SK-MEL-5 (cell line): ENCODE results near the gene DNM3. TPM values are rescaled to one million over a fixed set of nuclear protein-coding genes. Genes with fewer than 3 reads are reported as not detected.
"Not testable (repeated sequence)": the region's sequence is repeated elsewhere in the genome, so short reads cannot be mapped to it uniquely, and the experiment has no call there.

ENCODE experiments used
- DNase-seq: peaks from one replicate; pipeline ENCODE4 v3.0.0-alpha.2; 2016; ENCODE audit warnings: low read depth, low spot score
- in situ Hi-C: cut with HindIII; loops from 2 replicates; pipeline ENCODE4 v1.10.0; 2016; ENCODE audit warnings: low sequenced_read_pairs, high pct_unique_total_duplicates, low pct_unique_long_range_greater_than_20kb
- total RNA-seq: library from RNA; depleted of rRNA; stranded (reverse); fragments of >200 nt; shearing (Covaris generic); gene quantifications from 2 replicates; pipeline ENCODE4 v1.2.3, GENCODE V29; 2014

The DNM3 gene
- total RNA-seq, 1 experiment from 2014 or later = 0.79 TPM

DNA sequence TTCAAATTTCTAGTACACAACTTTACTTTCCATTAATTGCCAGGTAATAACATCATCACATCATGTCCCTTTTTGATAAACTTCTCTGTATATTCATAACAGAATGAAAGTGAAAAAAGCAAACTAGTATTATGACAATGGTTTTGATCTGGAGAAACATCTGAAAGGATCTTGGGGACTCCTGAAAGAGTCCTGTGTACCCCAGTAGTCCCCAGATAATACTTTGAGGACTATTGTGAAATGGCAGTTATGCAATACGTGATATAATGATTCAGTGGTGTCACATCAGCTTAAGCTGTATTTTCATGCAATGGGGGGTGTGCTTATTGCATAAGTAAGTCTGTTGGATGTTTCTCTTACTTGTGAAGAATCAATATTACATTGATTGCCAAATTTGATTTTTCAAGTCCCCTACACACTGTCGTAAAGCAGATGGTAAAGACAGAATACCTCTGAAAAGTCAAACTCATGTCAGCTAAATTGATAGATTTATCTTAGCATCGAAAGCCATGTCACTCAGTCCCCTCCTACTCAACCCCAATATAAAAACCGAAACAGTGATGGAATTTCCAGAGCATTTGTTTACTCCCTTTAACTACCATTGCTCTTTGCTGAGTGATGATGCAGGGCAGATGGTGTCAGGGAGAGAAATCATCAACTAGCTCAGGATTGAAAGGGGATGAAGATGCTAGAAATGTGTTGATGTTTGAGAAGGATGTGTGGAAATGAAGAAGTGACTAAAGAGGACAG lies 432.5 kb downstream of the DNM3 start:
- no peak for DNase-seq
- in situ Hi-C loops = no loop called here

- in situ Hi-C loops = no loop called here
These were observed 434.2 kb downstream of the DNM3 start for GRCh38 chr1:172275478-172275877.

DNA sequence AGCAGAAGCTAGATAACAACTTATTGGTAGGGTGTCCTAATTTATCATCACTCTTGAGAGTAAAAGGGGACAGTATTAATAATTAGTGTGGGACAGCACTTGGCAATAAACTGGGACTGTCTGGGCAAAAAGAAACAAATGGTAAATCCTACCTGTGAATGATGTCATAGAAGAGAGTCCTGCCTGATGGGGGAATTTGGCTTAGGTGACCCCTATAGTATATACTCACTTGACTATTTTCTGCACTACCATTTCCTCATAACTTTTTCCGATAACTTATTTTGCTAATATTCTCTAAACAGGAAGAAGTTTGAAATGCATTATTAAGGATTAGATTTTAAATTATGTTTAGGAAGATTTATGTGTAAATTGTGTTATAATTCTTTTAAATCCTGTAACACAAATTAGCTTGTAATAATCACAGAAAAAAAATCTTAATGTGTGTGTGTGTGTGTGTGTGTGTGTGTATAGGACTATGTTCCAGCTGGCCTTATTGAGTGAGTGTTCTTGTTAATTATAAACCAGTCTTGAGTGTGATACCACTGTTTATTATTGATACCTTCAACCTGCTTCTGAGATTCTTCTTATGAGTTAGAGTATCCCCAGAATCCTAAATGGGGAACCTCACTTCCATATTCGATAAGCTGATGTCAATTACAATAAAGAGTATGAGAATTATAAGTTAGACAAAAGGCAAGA lies 435.0 kb downstream of the DNM3 start:
- in situ Hi-C loops = no loop called here
- DNase-seq = no peak

More at GRCh38 chr1:172275478-172275877, 434.2 kb downstream of the DNM3 start:
- DNase-seq = no peak

- in situ Hi-C loops = no loop called here
- no peak for DNase-seq
These were observed 436.0 kb downstream of the DNM3 start for GRCh38 chr1:172277275-172277674.

DNA sequence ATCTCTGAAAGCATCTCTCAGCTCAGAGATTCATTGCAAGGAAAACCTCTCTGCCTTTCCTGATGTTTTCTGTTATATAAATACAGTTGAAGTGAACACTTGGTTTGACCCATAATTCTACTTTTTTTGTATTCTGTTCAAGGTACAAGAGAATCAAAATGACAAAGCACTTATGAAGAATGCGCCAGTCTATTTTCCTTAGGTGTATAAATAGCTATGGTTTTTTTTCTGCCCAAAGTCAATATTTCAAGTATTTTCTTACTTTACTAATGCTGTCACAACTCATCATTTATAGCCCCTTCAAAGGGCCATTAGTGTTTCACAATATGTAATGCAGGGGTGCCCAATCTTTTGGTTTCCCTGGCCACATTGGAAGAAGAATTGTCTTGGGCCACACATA lies 436.7 kb downstream of the DNM3 start:
- DNase-seq = no peak
- in situ Hi-C loops = no loop called here

DNA sequence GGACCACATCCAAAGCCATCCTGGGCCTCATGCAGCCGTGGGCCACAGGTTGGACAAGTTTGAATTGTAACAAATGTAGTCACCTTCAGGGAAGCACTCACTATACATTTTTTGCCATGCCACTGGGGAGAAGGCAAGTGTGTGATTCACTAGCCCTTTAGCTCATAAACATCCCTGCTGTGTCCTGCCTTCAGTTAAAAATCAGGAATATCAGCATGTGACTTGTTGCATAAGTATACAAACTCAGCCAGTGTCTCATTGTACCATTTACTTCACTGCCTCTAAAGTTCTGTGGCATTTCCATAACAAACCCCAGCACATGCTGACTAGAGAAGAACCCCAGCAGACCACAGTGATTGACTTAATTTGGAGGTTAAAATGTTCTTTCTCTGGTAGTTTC lies 437.2 kb downstream of the DNM3 start:
- DNase-seq = peak; percentile 32
- in situ Hi-C loops = no loop called here

DNA sequence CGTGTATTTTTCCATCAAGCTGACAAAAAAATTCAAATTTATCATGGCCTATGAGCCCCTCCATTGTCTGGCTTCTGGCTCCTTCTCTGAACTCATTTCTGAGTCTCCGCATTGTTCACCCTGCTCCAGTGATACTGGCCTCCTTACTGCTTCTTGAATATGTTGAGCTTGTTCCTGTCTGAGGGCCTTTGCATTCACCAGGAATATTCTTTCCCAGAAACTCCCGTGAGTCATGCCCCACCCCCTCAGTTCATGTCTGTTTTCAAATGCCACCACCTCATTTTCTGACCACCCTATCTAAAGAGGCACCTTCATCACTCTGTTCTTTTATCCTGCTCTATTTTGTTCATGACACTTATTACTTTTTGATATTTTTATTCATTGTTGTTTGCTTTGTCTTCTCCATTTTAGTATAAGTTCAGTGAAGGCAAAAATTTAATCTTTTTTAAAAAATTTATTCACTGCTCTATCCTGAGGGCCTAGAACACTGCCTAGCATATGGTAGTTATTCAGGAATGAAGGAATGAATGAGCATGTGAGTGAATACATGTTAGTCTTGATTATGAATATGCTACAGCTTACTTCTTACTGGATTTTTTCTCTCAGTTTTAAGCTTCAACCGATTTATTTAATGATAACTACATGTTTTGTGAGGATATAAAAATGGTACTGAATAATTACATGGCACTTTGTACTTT lies 438.8 kb downstream of the DNM3 start:
- no peak for DNase-seq
- in situ Hi-C loops = no loop called here

DNA sequence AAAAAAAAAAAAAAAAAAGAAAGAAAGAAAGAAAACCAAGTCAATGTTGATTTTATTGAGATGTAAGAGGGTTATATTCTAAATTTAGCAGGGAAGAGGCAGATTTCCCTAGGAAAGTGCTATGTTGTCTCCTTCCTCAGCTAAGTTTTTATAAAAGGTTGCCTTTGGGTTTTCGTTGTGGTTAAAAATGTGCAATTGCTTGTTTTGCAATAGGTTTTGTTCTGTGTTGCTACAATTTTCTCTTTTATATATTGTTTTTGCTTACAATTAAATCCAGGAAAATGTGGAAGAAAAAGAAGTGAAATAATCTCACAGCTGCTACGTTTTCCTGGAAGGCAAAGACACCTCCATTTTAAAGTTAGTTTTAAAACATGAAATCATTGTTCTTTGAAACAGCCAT lies 442.5 kb downstream of the DNM3 start:
- no peak for DNase-seq
- in situ Hi-C loops = no loop called here

- peak; percentile 9 for DNase-seq
- in situ Hi-C loops = no loop called here
These were observed 445.4 kb downstream of the DNM3 start for GRCh38 chr1:172286629-172287076.

GRCh38 chr1:172287208-172287607 lies 445.9 kb downstream of the DNM3 start:
- in situ Hi-C loops = no loop called here
- DNase-seq = no peak

DNA sequence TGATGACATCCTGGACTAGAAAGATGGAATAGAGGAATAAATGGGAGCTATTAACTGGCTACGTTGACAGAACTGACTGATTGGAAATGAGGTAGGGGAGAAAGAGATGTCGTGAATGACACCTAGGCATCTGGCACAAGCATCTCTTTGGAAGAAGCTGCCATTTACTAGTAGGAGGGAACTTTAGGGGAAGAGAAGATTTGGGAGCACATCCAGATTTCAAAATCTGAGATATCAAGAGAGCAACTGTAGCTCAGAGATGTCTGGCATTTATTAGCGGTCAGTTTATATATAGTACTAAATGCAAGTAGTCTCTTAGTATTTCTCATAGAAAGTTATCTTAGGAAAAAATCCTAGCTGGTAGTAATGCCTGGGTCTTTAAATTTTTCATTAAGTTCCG lies 447.3 kb downstream of the DNM3 start:
- in situ Hi-C loops = no loop called here
- no peak for DNase-seq

GRCh38 chr1:172289448-172289847 lies 448.1 kb downstream of the DNM3 start:
- DNase-seq = no peak
- in situ Hi-C loops = no loop called here

- DNase-seq = no peak
- in situ Hi-C loops = no loop called here
These were observed 451.5 kb downstream of the DNM3 start for GRCh38 chr1:172292840-172293239.

GRCh38 chr1:172293429-172293828 lies 452.1 kb downstream of the DNM3 start:
- in situ Hi-C loops = no loop called here
- DNase-seq = no peak

DNA sequence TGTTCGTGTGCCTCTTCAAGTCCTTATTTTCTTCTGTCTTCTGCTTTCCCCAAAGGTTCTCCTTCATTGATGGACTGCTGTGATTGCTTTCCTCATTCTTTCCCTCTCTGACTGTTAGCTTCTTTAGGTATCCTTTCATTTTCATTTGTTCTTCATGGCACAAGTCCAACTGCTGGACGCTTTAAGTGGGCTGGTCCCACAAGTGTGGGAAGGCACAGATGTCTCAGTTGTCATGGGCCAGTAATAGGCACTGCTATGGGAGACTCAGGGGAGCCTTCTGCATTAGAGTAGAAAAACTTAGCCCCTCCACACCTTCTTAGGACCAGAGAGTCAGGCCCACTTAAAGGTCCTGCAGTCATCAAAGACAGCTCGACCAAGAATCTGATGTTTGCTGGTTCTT lies 456.8 kb downstream of the DNM3 start:
- DNase-seq = no peak
- in situ Hi-C loops = no loop called here

GRCh38 chr1:172298911-172299310 lies 457.6 kb downstream of the DNM3 start:
- no peak for DNase-seq
- in situ Hi-C loops = no loop called here

DNA sequence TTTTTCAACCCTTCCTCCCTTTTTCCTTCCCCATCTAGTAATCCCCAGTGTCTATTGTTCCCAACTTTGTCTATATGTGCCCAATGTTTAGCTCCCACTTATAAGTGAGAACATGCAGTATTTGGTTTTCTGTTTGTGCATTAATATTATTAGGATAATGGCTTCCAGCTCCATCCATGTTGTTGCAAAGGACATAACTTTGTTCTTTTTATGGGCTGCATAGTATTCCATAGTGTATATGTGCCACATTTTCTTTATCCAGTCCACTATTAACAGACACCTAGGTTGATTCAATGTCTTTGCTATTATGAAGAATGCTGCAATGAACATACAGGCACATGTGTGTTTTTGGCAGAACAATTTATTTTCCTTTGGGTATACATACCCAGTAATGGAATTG lies 458.2 kb downstream of the DNM3 start:
- in situ Hi-C loops = no loop called here
- DNase-seq = no peak

- in situ Hi-C loops = not testable (repeated sequence)
These were observed 466.2 kb downstream of the DNM3 start for GRCh38 chr1:172307508-172307907.

DNA sequence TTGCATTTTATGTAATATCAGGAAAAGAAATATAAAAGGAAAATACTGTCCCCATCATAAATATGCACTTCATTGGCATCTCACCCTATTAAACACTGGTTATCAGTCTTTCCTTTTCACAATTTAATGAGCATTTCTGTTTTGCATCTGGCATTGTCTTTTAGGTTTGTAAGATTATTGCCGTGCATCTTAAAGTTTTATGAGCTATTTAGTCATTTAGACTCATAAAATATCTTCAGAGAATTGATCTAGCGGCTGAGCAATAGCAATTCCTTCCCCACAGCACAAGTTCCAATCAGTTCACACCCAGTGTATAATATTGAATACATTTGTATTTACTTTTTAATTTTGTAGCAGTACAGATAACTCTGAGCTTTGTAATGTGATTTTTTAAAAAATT lies 466.8 kb downstream of the DNM3 start:
- DNase-seq = no peak
- in situ Hi-C loops = no loop called here

More at GRCh38 chr1:172307508-172307907, 466.2 kb downstream of the DNM3 start:
- DNase-seq = not testable (repeated sequence)
